Muscle of leg (tissue), 11 donors: ENCODE measurements around the gene ARHGEF28. TPM values are rescaled to one million over a fixed set of nuclear protein-coding genes. Genes with fewer than 3 reads are reported as not detected.
A peak's percentile ranks its signal among the peaks of the same experiment; 100 is the strongest.

ENCODE experiments used
- DNase-seq: peaks from one replicate; pipeline ENCODE4 v3.0.0; 2013
- H3K27ac ChIP-seq: one replicate; pipeline ENCODE4 v1.5.1; 2013; ENCODE audit warnings: mild to moderate bottlenecking, low read length, control low read depth
- H3K27me3 ChIP-seq: one replicate; pipeline ENCODE4 v1.6.1; 2013; ENCODE audit warnings: low read length; ENCODE audit not compliant: control insufficient read depth, insufficient read depth
- H3K36me3 ChIP-seq: one replicate; pipeline ENCODE4 v1.6.1; 2013; ENCODE audit warnings: low read length; ENCODE audit not compliant: control insufficient read depth, insufficient read depth
- H3K4me1 ChIP-seq: one replicate; pipeline ENCODE4 v1.6.1; 2013; ENCODE audit warnings: low read length; ENCODE audit not compliant: control insufficient read depth, insufficient read depth
- H3K4me3 ChIP-seq: one replicate; pipeline ENCODE4 v1.5.1; 2013; ENCODE audit warnings: low read length, control low read depth
- H3K9me3 ChIP-seq: replicated peaks from 2 replicates; pipeline ENCODE4 v1.6.1; 2013; ENCODE audit warnings: low read depth, low read length; ENCODE audit not compliant: control insufficient read depth
- WGBS: methylation state at CpG from one replicate; pipeline ENCODE4 v1.1.5; 2013; ENCODE audit warnings: missing lambda C conversion rate; ENCODE audit not compliant: insufficient coverage; 5-methylcytosine and 5-hydroxymethylcytosine counted together
- polyA plus RNA-seq, 8 donors: library from polyadenylated mRNA; unstranded; fragments of 120-200 nt; gene quantifications; one replicate each; pipeline versions ENCODE4 v1.2.1 to v1.2.3, GENCODE V29; 2013; ENCODE audit warnings: inconsistent platforms in 1 of 8, low replicate concordance in 1 of 8; ENCODE audit not compliant: insufficient read length in 8 of 8, insufficient read depth in 1 of 8
- total RNA-seq: library from RNA; stranded (reverse); fragments of 120-200 nt; gene quantifications from one replicate; pipeline ENCODE4 v1.2.4, GENCODE V29; 2013

The ARHGEF28 gene
- total and polyA plus RNA-seq, 9 donors: 1.6 to 5.1 (median 3.4) TPM

- Histone ChIP-seq H3K27me3 (no peaks in the 10 kb centered on the region), H3K36me3 (no peaks in the 10 kb centered on the region), H3K27ac (no peak overlapping the region), H3K9me3 (peaks cover 4% of the 10 kb centered on the region), H3K4me3 (no peak overlapping the region), H3K4me1 (no peaks in the 10 kb centered on the region)
- 82% methylated on average over 4 of the region's 5 CpGs for WGBS
- no peak for DNase-seq
Observed at GRCh38 chr5:73706963-73707362, 81.0 kb downstream of the ARHGEF28 start.

- Histone ChIP-seq H3K27me3 (no peaks in the 10 kb centered on the region), H3K9me3 (peaks cover 4% of the 10 kb centered on the region), H3K27ac (no peak overlapping the region), H3K4me1 (no peaks in the 10 kb centered on the region), H3K4me3 (no peak overlapping the region), H3K36me3 (no peaks in the 10 kb centered on the region)
- 100% methylated on average over 1 of the region's 5 CpGs for WGBS
- DNase-seq: no peak
Observed at GRCh38 chr5:73709536-73710129, 83.6 kb downstream of the ARHGEF28 start.

DNA sequence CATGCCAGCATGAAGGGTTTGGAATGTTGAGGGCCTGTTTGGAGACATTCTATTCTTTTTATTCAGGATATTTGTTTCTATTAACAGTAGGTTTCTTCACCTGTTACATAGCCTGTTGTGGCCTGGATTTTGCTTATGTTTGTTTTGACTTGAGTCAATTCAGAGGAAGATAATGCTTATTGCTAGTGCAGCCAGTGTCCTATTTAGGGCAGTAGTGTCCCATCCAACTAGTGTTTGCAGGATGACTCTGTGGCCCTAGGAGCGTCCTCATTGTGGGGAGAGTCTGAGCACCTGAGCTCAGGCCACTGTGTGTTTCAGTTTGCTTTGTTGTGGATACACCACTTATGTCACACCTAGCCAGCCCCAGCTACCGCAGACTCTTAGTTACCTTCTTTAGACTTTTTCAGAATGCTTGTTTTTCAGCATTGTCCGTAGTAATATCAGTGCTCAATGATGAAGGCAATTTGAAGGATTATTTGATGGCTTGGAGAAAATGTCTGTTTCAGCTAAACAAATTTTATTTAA is 90.3 kb downstream of the ARHGEF28 start:
- DNase-seq: no peak
- no CpG with 5 or more reads among the region's 3 CpGs for WGBS
- H3K4me3 ChIP-seq: no peak overlapping the region
- H3K4me1 ChIP-seq: no peaks in the 10 kb centered on the region
- no peaks in the 10 kb centered on the region for H3K27me3 ChIP-seq
- no peaks in the 10 kb centered on the region for H3K36me3 ChIP-seq
- H3K9me3 ChIP-seq: no peaks in the 10 kb centered on the region
- no peak overlapping the region for H3K27ac ChIP-seq

- Histone ChIP-seq H3K4me1 (no peaks in the 10 kb centered on the region), H3K4me3 (no peak overlapping the region)
- 80% methylated on average over 3 of the region's 3 CpGs for WGBS
Observed at GRCh38 chr5:73718762-73719161, 92.8 kb downstream of the ARHGEF28 start.

GRCh38 chr5:73719632-73720031 is 93.6 kb downstream of the ARHGEF28 start:
- no peaks in the 10 kb centered on the region for H3K9me3 ChIP-seq
- H3K4me3 ChIP-seq: no peak overlapping the region
- H3K27ac ChIP-seq: no peak overlapping the region
- DNase-seq: no peak
- no peaks in the 10 kb centered on the region for H3K27me3 ChIP-seq
- H3K4me1 ChIP-seq: no peaks in the 10 kb centered on the region
- WGBS: no CpG with 5 or more reads among the region's 3 CpGs
- no peaks in the 10 kb centered on the region for H3K36me3 ChIP-seq

More at GRCh38 chr5:73718762-73719161, 92.8 kb downstream of the ARHGEF28 start:
- no peak for DNase-seq
- Histone ChIP-seq H3K27ac (no peak overlapping the region), H3K27me3 (no peaks in the 10 kb centered on the region), H3K9me3 (no peaks in the 10 kb centered on the region), H3K36me3 (no peaks in the 10 kb centered on the region)

GRCh38 chr5:73722231-73722630 is 96.2 kb downstream of the ARHGEF28 start:
- Histone ChIP-seq H3K27me3 (no peaks in the 10 kb centered on the region), H3K27ac (no peak overlapping the region), H3K9me3 (no peaks in the 10 kb centered on the region), H3K4me3 (no peak overlapping the region), H3K36me3 (no peaks in the 10 kb centered on the region), H3K4me1 (no peaks in the 10 kb centered on the region)
- no CpG with 5 or more reads among the region's 1 CpG for WGBS
- DNase-seq: peak; percentile 67

DNA sequence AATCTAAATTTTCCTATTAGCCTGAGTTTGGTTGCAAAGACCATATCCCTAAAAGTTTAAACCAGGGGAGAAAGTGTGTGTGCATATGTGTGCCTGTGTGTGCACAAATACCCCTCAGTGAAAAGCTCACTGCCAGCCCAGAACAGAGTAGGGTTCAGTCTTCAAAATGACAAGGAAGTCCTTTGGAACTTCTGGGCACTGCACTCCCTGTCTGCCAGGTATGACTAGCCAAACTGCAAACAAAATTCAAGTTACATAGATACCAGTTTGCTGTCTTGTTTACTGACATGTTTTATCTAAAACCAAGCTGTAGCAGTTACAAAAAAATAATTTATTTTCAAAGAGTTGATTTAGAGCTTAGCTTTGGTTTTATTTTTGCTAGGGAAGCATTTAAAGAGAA is 100.1 kb downstream of the ARHGEF28 start:
- no peaks in the 10 kb centered on the region for H3K27me3 ChIP-seq
- no peak overlapping the region for H3K4me3 ChIP-seq
- H3K9me3 ChIP-seq: no peaks in the 10 kb centered on the region
- no peaks in the 10 kb centered on the region for H3K36me3 ChIP-seq
- H3K27ac ChIP-seq: no peak overlapping the region
- H3K4me1 ChIP-seq: no peaks in the 10 kb centered on the region
- no peak for DNase-seq

GRCh38 chr5:73726606-73727231 is 100.7 kb downstream of the ARHGEF28 start:
- H3K27me3 ChIP-seq: no peaks in the 10 kb centered on the region
- H3K36me3 ChIP-seq: no peaks in the 10 kb centered on the region
- no peak overlapping the region for H3K4me3 ChIP-seq
- no peak for DNase-seq
- H3K4me1 ChIP-seq: no peaks in the 10 kb centered on the region
- WGBS: no CpG with 5 or more reads among the region's 5 CpGs
- H3K27ac ChIP-seq: no peak overlapping the region
- no peaks in the 10 kb centered on the region for H3K9me3 ChIP-seq

- Histone ChIP-seq H3K4me3 (no peak overlapping the region), H3K27ac (no peak overlapping the region), H3K9me3 (no peaks in the 10 kb centered on the region), H3K4me1 (no peaks in the 10 kb centered on the region), H3K27me3 (no peaks in the 10 kb centered on the region), H3K36me3 (no peaks in the 10 kb centered on the region)
- DNase-seq: peak; percentile 35
- no CpG with 5 or more reads among the region's 1 CpG for WGBS
Observed at GRCh38 chr5:73727470-73727869, 101.5 kb downstream of the ARHGEF28 start.

DNA sequence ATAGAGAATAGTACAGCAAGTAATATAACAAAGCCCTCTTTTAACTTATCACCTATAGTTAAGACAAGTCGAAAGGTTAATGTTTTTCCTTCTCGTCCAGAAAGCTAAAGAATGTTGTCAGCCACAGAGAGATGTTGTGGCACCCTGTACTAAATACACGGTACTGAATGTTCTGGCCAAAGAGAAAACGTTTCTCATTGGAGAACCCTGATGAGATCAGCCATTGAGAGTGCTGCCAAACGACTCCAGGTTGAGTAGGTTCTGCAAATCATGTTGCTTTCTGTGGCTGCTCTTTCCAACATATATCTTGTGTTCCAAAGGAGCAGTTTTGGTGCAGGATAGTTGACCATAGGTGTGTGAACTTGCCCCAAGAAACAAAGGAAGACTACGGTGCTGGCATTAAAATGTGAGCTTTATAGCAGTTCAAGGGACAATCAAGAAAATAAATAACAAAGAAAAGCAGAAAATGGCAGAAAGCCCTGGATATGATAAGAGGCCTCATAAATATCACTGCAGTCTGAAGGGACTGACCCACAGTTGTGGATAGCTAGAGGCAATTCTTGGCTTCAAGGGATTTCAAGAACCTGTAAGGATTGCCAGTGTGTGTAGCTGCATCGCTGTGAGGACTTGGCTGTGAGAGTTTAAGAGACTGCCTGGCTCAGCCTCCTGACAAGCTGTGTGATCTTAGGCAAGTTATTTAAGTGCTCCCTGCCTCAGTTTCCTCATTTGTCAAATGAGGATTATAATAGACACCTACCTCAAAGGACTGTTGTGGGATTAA is 102.7 kb downstream of the ARHGEF28 start:
- WGBS: 56% methylated on average over 6 of the region's 7 CpGs
- no peak for DNase-seq

More for the DNA sequence above, 102.7 kb downstream of the ARHGEF28 start:
- Histone ChIP-seq H3K4me1 (no peaks in the 10 kb centered on the region), H3K9me3 (no peaks in the 10 kb centered on the region), H3K4me3 (no peak overlapping the region), H3K27me3 (no peaks in the 10 kb centered on the region), H3K27ac (no peak overlapping the region), H3K36me3 (no peaks in the 10 kb centered on the region)
